HG02943 (cell line): Measurements from ENCODE around the gene KCTD14.
"Not testable (repeated sequence)": the region's sequence is repeated elsewhere in the genome, so short reads cannot be mapped to it uniquely, and the experiment has no call there.

Experiments used
- ATAC-seq: cut with Tn5 transposase; IDR thresholded peaks from one replicate; pipeline ENCODE4 v1.9.1; 2021; ENCODE audit warnings: mild to moderate bottlenecking, low read depth, moderate library complexity; ENCODE audit not compliant: unreplicated experiment

Gene KCTD14

GRCh38 chr11:78049348-78049747 is 26.3 kb upstream of the KCTD14 start:
- ATAC-seq: no peak

GRCh38 chr11:78048561-78048960 is 25.5 kb upstream of the KCTD14 start:
- ATAC-seq: no peak

- ATAC-seq: no peak
Observed at GRCh38 chr11:78046486-78046854, 23.4 kb upstream of the KCTD14 start.

GRCh38 chr11:78045851-78046485 is 22.9 kb upstream of the KCTD14 start:
- no peak for ATAC-seq

- no peak for ATAC-seq
Observed at GRCh38 chr11:78044706-78045105, 21.6 kb upstream of the KCTD14 start.

DNA sequence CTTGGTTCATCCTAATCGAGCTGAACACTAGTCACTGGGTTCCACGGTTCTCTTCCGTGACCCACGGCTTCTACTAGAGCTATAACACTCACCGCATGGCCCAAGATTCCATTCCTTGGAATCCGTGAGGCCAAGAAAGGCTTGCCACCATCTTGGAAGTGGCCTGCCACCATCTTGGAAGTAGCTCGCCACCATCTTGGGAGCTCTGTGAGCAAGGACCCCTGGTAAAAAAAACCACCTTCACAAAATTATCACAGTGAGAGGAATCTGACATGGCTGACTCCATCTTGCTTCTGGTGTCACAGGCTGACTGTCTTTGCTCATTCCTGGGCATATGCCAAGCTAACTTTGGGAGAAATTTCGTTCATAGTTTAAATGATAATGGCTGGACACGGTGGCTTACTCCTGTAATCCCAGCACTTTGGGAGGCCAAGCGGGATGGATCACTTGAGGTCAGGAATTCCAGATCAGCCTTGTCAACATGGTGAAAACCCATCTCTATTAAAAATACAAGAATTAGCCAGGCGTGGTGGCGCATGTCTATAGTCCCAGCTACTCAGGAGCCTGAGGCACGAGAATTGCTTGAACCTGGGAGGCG is 18.9 kb upstream of the KCTD14 start:
- ATAC-seq: no peak

DNA sequence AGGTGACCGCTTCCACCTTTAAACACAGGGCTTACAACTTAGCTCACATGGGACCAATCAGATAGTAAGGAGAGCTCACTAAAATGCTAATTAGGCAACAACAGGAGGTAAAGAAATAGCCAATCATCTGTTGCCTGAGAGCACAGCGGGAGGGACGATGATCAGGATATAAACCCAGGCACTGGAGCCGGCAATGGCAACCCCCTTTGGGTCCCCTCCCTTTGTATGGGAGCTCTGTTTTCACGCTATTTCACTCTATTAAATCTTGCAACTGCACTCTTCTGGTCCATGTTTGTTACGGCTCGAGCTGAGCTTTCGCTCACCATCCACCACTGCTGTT is 18.3 kb upstream of the KCTD14 start:
- ATAC-seq: not testable (repeated sequence)

DNA sequence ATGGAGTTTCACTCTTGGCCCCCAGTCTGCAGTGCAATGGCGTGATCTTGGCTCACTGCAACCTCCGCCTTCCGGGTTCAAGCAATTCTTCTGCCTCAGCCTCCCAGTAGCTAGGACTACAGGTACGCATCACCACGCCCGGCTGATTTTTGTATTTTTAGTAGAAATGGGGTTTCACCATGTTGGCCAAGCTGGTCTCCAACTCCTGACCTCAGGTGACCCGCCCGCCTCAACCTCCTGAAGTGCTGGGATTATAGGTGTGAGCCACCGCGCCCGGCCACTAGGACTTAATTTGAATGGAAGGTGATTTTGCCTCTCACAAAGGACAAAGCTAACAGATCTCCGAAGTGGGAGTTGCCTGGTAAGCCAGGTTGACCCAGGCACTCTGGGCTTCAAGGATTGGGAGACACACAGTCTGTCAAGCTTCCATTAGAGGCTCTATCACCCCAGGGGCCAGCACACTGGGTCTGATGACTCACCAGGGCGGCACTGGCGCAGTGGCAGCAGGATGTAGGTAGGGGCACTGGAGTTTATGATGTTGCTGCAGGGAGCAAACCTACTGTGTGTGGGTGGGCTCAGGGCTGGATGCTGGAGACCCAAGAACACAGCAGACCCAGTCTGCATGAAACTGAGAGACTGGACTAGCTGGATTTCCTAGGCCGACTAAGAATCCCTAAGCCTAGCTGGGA is 17.8 kb upstream of the KCTD14 start:
- ATAC-seq: no peak

DNA sequence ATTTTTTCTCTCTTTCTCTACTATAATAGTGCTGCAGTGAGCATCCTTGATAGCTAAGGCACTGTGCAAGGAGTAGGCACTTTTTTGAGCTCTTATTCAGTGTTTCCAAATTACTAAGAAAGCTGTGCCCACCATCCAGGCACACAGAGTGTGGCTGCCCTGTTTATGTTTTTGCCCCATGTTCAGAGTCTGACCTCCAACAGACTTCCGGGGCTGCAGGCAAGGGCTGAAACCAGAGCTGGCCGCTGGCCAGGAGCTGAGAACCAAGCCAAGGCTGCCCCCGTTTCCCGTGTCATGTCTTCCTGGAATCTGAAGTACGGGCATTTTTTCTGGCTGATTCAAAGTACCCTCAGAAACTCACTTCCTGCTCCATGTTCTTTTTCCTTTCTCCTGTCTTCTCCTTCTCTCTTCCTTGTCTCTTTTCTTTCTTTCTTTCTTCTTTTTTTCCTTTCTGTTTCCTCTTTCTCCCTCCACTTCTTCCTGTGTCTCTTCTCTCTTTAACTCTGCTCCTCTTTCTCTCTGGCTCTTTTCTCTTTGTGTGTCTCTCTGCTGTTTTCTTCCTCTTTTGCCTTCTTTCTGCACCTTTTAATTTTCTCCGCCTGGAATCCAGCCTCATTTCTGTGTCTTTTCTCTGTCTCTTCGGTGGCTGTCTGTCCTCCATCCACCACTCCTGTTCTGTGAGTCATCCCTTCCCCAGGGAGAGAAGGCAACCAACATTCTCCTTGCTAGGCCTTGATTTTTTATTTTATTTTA is 17.0 kb upstream of the KCTD14 start:
- no peak for ATAC-seq

GRCh38 chr11:78039391-78039918 is 16.4 kb upstream of the KCTD14 start:
- no peak for ATAC-seq

- no peak for ATAC-seq
Observed at GRCh38 chr11:78038697-78039313, 15.7 kb upstream of the KCTD14 start.

DNA sequence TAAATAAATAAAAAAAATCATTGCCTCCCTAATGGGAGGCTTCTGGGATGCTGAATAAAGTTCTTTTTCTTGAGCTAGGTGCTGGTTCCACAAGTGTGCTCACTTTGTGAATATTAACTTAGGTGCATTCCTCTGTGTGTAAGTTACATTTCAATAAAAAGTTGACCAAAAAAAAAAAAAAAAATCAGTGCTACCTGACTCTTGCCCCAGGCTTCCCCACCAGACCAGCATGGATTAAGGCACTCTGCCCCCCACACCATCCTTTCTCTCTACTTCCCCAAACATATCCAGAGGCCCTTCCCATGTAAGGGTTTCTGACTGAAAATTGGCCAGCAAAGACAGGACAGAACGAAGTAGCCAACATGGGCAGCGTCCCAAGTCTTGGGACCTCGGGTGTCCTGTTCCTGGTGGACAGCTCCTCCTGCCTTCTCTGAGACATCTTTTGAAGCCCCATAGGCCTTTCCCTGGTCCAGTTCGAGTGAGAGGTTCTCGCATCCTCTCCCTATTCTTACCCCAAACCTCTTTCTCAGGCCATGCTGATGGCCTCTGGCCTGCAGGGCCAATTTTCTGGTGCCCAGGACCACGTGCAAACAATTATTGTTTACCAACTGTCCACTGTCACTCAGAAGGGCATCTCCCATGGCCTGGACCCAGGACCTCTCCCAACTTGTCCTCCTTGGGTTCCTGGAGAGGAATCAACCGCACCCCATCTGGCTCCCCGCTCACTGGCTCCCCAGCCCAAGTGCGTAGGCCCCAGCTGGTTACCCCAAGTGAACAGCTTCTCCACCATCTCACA is 14.9 kb upstream of the KCTD14 start:
- ATAC-seq: no peak

DNA sequence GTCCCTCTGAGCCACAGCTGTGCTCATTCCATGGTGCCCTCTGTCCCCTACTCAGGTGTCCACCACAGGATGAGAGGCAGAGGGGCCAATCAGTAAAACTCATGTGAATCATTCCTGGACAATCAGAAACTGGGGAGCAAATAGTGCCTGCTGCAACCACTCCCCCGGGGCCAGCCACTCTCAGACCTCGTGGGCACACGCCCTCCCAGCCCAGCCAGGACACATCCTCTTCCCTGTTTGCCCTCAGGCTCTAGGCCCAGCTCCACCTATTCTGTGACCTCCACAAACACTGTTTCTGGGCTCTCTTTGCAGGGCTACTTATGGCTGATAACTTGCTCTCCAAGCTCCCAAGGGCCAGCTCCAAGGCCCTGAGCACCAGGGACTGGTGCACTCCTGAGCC is 14.0 kb upstream of the KCTD14 start:
- no peak for ATAC-seq

DNA sequence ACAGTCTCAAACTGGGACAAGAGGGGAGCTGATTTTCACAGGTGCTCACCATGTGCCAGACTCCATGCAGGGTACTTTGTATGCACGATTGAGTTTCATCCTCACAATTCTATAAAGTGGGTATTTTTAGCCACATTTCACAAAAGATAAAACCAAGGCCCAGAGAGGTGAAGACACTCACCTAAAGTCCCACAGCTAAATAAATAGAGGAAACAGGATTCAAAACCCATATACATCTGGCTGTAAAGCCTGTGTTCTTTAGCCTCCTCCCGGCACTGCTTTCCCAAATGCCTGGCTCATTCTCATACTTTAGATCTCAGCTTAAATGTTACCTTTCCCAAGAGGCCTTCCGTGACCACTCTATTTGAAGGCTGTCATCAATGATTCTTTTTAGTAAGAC is 13.2 kb upstream of the KCTD14 start:
- no peak for ATAC-seq

GRCh38 chr11:78034623-78035022 is 11.5 kb upstream of the KCTD14 start:
- ATAC-seq: no peak

DNA sequence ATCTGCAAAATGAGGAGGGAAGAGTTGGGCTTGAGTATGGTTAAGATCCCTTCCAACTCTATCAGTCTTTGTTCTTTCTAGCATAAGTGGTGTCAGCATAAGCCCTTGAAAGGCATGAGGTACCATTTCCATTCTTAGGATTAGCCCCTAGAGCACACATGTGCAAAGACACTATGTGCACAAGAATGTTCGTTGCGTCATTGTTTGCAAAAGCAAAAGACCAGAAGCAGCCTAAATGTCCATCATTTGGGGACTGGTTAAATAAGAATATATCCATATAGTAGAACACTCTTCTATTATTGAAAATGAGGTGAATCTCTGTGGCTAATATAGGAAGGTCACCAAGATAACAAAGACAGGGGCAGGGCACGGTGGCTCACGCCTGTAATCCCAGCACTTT is 10.0 kb upstream of the KCTD14 start:
- no peak for ATAC-seq

GRCh38 chr11:78032090-78032489 is 9.0 kb upstream of the KCTD14 start:
- ATAC-seq: no peak

- no peak for ATAC-seq
Observed at GRCh38 chr11:78031629-78032028, 8.6 kb upstream of the KCTD14 start.

- no peak for ATAC-seq
Observed at GRCh38 chr11:78030429-78031325, 7.6 kb upstream of the KCTD14 start.
